Activated naive CD8-positive, alpha-beta T cell treated with anti-CD3 and anti-CD28 coated beads, Interleukin-2, amount 50 U/mL, for 24 hours (primary cell): ENCODE measurements around the gene GDNF.
A peak's percentile ranks its signal among the peaks of the same experiment; 100 is the strongest.
"Not testable (repeated sequence)": the region's sequence is repeated elsewhere in the genome, so short reads cannot be mapped to it uniquely, and the experiment has no call there.

ENCODE experiments used
- ATAC-seq: fragments of 150-1000 bp; cut with Tn5 transposase; one replicate; pipeline ENCODE4 v1.10.0; 2021
- DNase-seq: peaks from one replicate; pipeline ENCODE4 v3.0.0; 2021
- H3K27ac Mint-ChIP-seq: one replicate; pipeline ENCODE4 v1.8.0; 2021; ENCODE audit warnings: mild to moderate bottlenecking, mixed read lengths
- H3K27me3 Mint-ChIP-seq: one replicate; pipeline ENCODE4 v1.8.0; 2021; ENCODE audit warnings: mixed read lengths
- H3K36me3 Mint-ChIP-seq: one replicate; pipeline ENCODE4 v1.8.0; 2021; ENCODE audit warnings: low read depth, mixed read lengths
- H3K4me1 Mint-ChIP-seq: one replicate; pipeline ENCODE4 v1.8.0; 2021; ENCODE audit warnings: mixed read lengths
- H3K4me3 Mint-ChIP-seq: one replicate; pipeline ENCODE4 v1.8.0; 2021; ENCODE audit warnings: mild to moderate bottlenecking, moderate library complexity, mixed read lengths
- H3K9me3 Mint-ChIP-seq: one replicate; pipeline ENCODE4 v1.8.0; 2021; ENCODE audit warnings: mixed read lengths

Gene GDNF

GRCh38 chr5:37839407-37840052 lies at the start of gene GDNF:
Gene GDNF (minus strand): TSS chr5:37840041. CDS start chr5:37834796, 5,245 bp downstream.
- Mint-ChIP-seq H3K27ac (no peak within 1 kb of the TSS), H3K27me3 (peaks cover 83% of the 10 kb centered on the region), H3K4me1 (peaks cover 27% of the 10 kb centered on the region), H3K4me3 (no peak within 1 kb of the TSS), H3K36me3 (no peaks in the 10 kb centered on the region), H3K9me3 (no peaks in the 10 kb centered on the region)
- DNase-seq (no peak), ATAC-seq (no peak)

- Mint-ChIP-seq H3K27me3 (peaks cover 2% of the 10 kb centered on the region), H3K4me3 (no peak overlapping the region), H3K4me1 (no peaks in the 10 kb centered on the region), H3K36me3 (no peaks in the 10 kb centered on the region), H3K9me3 (no peaks in the 10 kb centered on the region), H3K27ac (no peak overlapping the region)
- peak; percentile 7 for ATAC-seq
- no peak for DNase-seq
Observed at GRCh38 chr5:37888476-37888875, 48.6 kb upstream of the GDNF start.

GRCh38 chr5:37886242-37886905 lies 46.5 kb upstream of the GDNF start:
- no peaks in the 10 kb centered on the region for H3K4me1 Mint-ChIP-seq
- DNase-seq (no peak), ATAC-seq (no peak)
- no peak overlapping the region for H3K27ac Mint-ChIP-seq
- no peaks in the 10 kb centered on the region for H3K36me3 Mint-ChIP-seq
- no peaks in the 10 kb centered on the region for H3K9me3 Mint-ChIP-seq
- no peak overlapping the region for H3K4me3 Mint-ChIP-seq
- H3K27me3 Mint-ChIP-seq, result peaks cover 2% of the 10 kb centered on the region

- Mint-ChIP-seq H3K27ac (no peak overlapping the region), H3K9me3 (no peaks in the 10 kb centered on the region), H3K4me1 (no peaks in the 10 kb centered on the region), H3K4me3 (no peak overlapping the region), H3K27me3 (peaks cover 4% of the 10 kb centered on the region), H3K36me3 (no peaks in the 10 kb centered on the region)
- no peak for ATAC-seq
- no peak for DNase-seq
Observed at GRCh38 chr5:37882636-37883035, 42.8 kb upstream of the GDNF start.

- Mint-ChIP-seq H3K36me3 (no peaks in the 10 kb centered on the region), H3K27ac (no peak overlapping the region), H3K9me3 (no peaks in the 10 kb centered on the region), H3K4me1 (no peaks in the 10 kb centered on the region), H3K4me3 (no peak overlapping the region), H3K27me3 (peaks cover 5% of the 10 kb centered on the region)
- no peak for ATAC-seq
- no peak for DNase-seq
Observed at GRCh38 chr5:37881359-37881758, 41.5 kb upstream of the GDNF start.

GRCh38 chr5:37876943-37877342 lies 37.1 kb upstream of the GDNF start:
- no peak overlapping the region for H3K27ac Mint-ChIP-seq
- no peak for ATAC-seq
- DNase-seq, result no peak
- H3K27me3 Mint-ChIP-seq, result peaks cover 3% of the 10 kb centered on the region
- H3K4me1 Mint-ChIP-seq, result no peaks in the 10 kb centered on the region
- H3K4me3 Mint-ChIP-seq, result no peak overlapping the region
- H3K36me3 Mint-ChIP-seq, result no peaks in the 10 kb centered on the region
- H3K9me3 Mint-ChIP-seq, result no peaks in the 10 kb centered on the region

GRCh38 chr5:37876245-37876644 lies 36.4 kb upstream of the GDNF start:
- DNase-seq, result no peak
- no peaks in the 10 kb centered on the region for H3K36me3 Mint-ChIP-seq
- no peak for ATAC-seq
- H3K9me3 Mint-ChIP-seq, result no peaks in the 10 kb centered on the region
- H3K27ac Mint-ChIP-seq, result no peak overlapping the region
- no peak overlapping the region for H3K4me3 Mint-ChIP-seq
- no peaks in the 10 kb centered on the region for H3K4me1 Mint-ChIP-seq
- peaks cover 3% of the 10 kb centered on the region for H3K27me3 Mint-ChIP-seq

- Mint-ChIP-seq H3K36me3 (no peaks in the 10 kb centered on the region), H3K9me3 (no peaks in the 10 kb centered on the region), H3K27me3 (peaks cover 3% of the 10 kb centered on the region), H3K4me1 (no peaks in the 10 kb centered on the region), H3K27ac (no peak overlapping the region), H3K4me3 (no peak overlapping the region)
- ATAC-seq, result no peak
- no peak for DNase-seq
Observed at GRCh38 chr5:37875051-37875787, 35.4 kb upstream of the GDNF start.

GRCh38 chr5:37873988-37874387 lies 34.1 kb upstream of the GDNF start:
- Mint-ChIP-seq H3K36me3 (no peaks in the 10 kb centered on the region), H3K4me3 (no peak overlapping the region), H3K9me3 (no peaks in the 10 kb centered on the region), H3K27ac (no peak overlapping the region), H3K4me1 (no peaks in the 10 kb centered on the region), H3K27me3 (peaks cover 3% of the 10 kb centered on the region)
- ATAC-seq, result no peak
- no peak for DNase-seq

- H3K36me3 Mint-ChIP-seq, result no peaks in the 10 kb centered on the region
- ATAC-seq (no peak), DNase-seq (no peak)
- H3K27ac Mint-ChIP-seq, result no peak overlapping the region
- H3K4me3 Mint-ChIP-seq, result no peak overlapping the region
- H3K27me3 Mint-ChIP-seq, result no peaks in the 10 kb centered on the region
- no peaks in the 10 kb centered on the region for H3K9me3 Mint-ChIP-seq
- no peaks in the 10 kb centered on the region for H3K4me1 Mint-ChIP-seq
Observed at GRCh38 chr5:37871023-37871815, 31.4 kb upstream of the GDNF start.

- no peak for ATAC-seq
- Mint-ChIP-seq H3K9me3 (no peaks in the 10 kb centered on the region), H3K4me1 (no peaks in the 10 kb centered on the region), H3K27me3 (no peaks in the 10 kb centered on the region), H3K27ac (no peak overlapping the region), H3K4me3 (no peak overlapping the region), H3K36me3 (no peaks in the 10 kb centered on the region)
- no peak for DNase-seq
Observed at GRCh38 chr5:37869216-37869615, 29.4 kb upstream of the GDNF start.

- Mint-ChIP-seq H3K4me3 (no peak overlapping the region), H3K36me3 (no peaks in the 10 kb centered on the region), H3K27me3 (no peaks in the 10 kb centered on the region), H3K27ac (no peak overlapping the region), H3K4me1 (no peaks in the 10 kb centered on the region), H3K9me3 (no peaks in the 10 kb centered on the region)
- ATAC-seq (no peak), DNase-seq (no peak)
Observed at GRCh38 chr5:37867654-37868053, 27.8 kb upstream of the GDNF start.

GRCh38 chr5:37862907-37863306 lies 23.1 kb upstream of the GDNF start:
- H3K36me3 Mint-ChIP-seq, H3K27me3 Mint-ChIP-seq, H3K9me3 Mint-ChIP-seq, H3K4me3 Mint-ChIP-seq, ATAC-seq, DNase-seq, H3K27ac Mint-ChIP-seq, H3K4me1 Mint-ChIP-seq: not testable (repeated sequence)

GRCh38 chr5:37860206-37860605 lies 20.4 kb upstream of the GDNF start:
- H3K4me3 Mint-ChIP-seq, result no peak overlapping the region
- H3K36me3 Mint-ChIP-seq, result no peaks in the 10 kb centered on the region
- peaks cover 5% of the 10 kb centered on the region for H3K9me3 Mint-ChIP-seq
- peaks cover 3% of the 10 kb centered on the region for H3K27me3 Mint-ChIP-seq
- no peak for DNase-seq
- no peak for ATAC-seq
- no peaks in the 10 kb centered on the region for H3K4me1 Mint-ChIP-seq
- no peak overlapping the region for H3K27ac Mint-ChIP-seq
